GM21529 (cell line): ENCODE measurements around the gene NAV2.

ENCODE experiments used
- ATAC-seq: cut with Tn5 transposase; IDR thresholded peaks from one replicate; pipeline ENCODE4 v1.9.1; 2021; ENCODE audit not compliant: unreplicated experiment

The NAV2 gene

GRCh38 chr11:19827399-19828135 is 114.9 kb downstream of the NAV2 start:
- no peak for ATAC-seq

GRCh38 chr11:19828382-19829108 is 115.9 kb downstream of the NAV2 start:
- no peak for ATAC-seq

DNA sequence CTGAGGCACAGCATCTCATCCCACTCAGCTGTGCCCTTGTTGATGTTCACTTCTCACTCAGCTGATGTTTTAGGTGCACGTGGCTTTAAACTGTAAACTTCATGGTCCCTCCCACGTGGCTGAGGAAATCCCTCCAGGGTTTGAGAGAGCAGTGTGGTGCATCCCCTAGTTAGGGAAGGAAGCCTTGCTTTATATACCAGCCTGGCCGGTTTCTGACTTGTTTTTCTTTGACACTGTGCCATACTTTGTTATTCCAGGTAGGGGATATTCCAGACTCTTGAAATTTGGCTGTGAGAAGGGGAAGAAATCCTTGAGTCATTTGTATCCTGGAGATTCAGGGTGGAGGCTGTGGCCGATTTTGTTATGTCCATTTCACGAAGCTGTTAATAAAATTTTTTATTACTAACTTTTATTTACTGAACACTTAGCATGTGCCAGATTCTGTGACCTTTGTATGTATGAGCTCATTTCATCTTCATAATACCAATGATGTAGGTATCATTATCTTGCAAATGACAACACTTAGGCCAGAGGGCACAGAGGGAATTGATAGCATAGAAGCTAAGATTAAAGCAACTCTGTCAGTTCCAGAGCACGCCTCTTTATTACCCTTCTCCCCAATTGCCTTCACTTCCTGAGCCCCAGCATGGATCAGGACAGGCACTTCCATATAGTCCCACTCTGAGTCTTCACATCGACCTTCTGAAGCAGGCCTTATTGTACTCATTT is 116.6 kb downstream of the NAV2 start:
- ATAC-seq = no peak

DNA sequence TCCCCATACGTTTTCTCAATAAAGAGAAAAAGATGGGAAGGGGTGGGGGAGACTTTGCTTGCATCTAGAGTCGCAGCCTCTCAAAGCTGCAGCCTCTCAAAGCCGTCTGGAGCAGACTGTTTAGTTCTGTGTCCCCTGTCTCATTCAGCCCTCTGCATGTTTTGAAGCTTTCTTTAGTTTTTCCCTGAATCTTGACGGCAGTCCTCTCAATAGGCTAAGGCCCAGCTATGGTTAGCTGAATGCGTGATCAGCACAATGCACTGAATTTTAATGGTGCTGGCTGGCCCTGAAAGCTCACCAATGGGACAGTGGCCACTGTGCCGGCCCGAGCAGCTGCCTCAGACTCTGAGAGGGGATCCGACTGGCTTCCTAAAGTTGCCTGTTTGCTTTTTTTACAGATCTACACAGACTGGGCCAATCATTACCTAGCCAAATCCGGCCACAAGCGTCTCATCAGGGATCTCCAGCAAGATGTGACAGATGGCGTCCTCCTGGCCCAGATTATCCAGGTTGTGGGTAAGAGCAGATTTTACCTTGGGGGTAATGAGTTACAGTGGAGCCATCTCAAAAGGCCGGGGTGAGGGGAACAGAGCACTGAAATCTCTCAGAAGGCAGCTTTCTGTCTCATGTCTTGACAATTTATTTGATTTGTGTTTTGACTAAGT is 119.6 kb downstream of the NAV2 start:
- ATAC-seq = no peak

DNA sequence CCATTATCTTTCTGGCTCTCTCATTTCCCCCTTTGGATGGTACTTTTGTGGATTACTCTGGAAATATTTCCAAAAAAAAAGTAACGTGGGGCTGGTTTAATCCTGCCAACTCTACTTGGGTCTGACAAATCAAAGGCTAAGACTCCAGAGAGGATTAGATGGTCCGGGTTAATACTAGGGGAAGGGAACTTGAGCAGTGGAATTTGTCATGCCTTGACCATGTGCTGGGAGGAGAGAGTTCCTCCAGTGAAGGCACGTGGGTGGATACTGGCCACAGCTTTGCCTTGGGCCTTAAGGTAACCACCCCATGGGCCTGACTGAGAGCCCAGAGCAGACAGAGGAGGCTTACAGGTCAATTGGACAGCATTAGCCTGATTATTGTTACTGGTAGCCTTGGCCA is 120.3 kb downstream of the NAV2 start:
- no peak for ATAC-seq

DNA sequence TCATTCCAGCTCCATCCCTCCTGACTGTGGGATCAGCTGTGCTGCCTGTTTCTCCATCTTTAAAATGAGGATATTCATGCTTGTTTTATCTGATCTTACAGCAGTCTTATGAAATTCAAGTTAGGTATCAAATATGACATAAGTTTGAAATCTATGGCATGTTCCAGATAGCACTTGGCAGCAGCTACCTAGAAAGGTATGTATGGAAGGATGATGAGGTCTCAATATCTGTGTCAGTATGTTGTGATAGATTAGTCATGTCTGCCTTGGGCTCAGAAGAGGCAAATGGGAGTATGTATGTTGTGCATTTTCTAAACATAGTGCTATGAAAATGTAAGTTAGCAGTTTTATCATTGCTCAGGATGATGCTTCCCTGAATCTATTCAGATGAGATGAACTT is 122.1 kb downstream of the NAV2 start:
- ATAC-seq = no peak

- no peak for ATAC-seq
Observed at GRCh38 chr11:19836666-19837065, 124.0 kb downstream of the NAV2 start.

- ATAC-seq = no peak
Observed at GRCh38 chr11:19838994-19839768, 126.5 kb downstream of the NAV2 start.

- ATAC-seq = no peak
Observed at GRCh38 chr11:19840961-19841360, 128.3 kb downstream of the NAV2 start.

DNA sequence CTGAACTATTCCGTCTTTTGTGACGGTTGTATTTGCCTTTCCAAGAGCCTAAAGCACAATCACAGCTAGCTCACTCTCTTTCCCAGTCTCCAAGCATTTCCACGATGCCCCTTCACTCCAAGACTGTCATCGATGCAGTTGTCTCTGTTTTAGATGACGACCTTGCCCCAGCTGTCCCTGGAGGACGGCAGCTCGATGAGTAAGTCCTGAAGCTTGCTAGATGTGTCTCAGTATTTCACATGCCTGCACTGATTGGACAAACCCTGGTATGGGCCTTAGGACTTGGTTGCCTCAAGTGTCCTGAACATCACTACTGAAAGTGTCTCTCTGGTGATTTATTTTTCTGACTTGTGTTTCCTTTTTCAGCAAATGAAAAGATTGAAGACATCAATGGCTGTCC is 129.9 kb downstream of the NAV2 start:
- no peak for ATAC-seq

DNA sequence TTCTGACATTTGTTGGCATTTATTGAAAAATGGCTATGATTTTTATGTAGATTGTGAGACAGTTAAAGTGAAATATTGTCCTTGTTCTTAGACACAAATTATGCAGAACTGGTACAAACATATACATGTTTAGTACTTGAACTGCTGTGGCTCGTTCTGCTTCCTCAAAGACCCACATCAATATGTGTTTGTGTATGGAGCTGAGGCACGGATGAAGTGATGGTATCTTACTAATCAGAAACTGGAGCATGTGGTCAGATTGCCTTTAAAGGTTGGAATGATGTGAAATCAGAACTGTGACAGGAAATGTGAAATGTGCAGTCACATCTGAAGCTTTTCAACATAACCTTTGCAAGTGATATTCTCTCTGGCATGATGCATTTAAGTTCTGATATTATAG is 130.4 kb downstream of the NAV2 start:
- ATAC-seq = no peak

DNA sequence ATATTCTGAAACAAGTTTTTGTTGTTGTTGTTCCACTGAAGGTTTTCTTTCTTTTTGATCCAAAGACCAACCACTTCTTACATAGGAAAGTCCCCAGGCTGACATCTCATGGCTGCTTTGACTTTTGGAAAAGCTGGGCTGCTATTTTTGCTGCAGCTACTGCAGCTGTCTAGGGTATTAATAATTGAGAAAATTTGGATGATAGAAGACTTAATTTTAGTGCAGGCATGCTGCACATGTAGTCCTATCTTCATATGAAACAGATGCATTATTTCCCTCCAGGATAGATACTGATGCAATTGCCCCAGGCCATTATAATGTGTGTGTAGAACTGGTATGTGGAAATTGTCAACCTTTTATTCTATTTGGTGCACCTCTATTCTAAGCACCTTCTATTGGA is 131.4 kb downstream of the NAV2 start:
- ATAC-seq = no peak

DNA sequence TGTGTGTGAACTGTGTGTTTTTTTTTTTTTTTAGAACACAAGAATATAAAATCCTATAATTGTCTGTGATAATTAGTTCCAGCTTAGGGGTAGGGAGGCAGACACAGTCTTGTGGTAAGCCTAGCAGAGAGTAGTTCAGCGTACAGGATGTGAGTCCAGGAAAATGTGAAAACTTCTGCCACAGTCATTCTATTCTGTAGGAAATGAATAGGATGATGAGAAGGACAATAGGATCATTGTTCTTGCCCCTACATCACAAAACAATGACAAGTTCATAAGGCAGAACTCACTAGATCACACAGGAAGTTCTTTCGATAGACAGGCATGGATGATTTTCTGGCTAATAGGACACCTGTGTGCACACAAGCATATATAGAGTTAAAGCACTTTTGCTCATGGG is 132.2 kb downstream of the NAV2 start:
- no peak for ATAC-seq

DNA sequence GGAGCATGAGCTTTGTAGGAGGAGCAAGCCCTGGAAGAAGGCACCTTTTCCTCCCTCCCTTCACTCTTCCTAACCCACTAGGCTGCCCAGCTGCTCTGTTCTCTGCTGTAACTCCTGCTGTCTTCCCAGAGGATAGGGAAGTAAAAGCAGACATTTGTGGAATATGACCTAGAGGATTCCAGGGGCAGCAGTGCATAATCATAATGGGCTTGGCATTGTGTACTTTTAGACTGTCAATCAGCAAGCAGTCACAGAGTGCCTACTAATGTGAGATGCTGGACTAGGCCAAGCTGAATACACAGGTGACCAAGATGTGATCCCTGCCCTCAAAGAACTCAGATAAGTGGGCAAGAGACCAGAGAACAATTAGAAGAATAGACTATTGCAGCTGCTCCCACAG is 133.0 kb downstream of the NAV2 start:
- no peak for ATAC-seq

GRCh38 chr11:19846654-19847305 is 134.1 kb downstream of the NAV2 start:
- no peak for ATAC-seq

- ATAC-seq = no peak
Observed at GRCh38 chr11:19848219-19848618, 135.6 kb downstream of the NAV2 start.

GRCh38 chr11:19849107-19849789 is 136.6 kb downstream of the NAV2 start:
- no peak for ATAC-seq

GRCh38 chr11:19849947-19850593 is 137.4 kb downstream of the NAV2 start:
- no peak for ATAC-seq

- no peak for ATAC-seq
Observed at GRCh38 chr11:19852288-19852687, 139.7 kb downstream of the NAV2 start.
